Measurements from ENCODE around the gene CDC14B.
A peak's percentile ranks its signal among the peaks of the same experiment; 100 is the strongest.

Gene CDC14B

GRCh38 chr9:96501633-96502538, 117.8 kb downstream of the CDC14B start:
- DNase-seq (ENCODE audit: low spot score), result no peak

DNA sequence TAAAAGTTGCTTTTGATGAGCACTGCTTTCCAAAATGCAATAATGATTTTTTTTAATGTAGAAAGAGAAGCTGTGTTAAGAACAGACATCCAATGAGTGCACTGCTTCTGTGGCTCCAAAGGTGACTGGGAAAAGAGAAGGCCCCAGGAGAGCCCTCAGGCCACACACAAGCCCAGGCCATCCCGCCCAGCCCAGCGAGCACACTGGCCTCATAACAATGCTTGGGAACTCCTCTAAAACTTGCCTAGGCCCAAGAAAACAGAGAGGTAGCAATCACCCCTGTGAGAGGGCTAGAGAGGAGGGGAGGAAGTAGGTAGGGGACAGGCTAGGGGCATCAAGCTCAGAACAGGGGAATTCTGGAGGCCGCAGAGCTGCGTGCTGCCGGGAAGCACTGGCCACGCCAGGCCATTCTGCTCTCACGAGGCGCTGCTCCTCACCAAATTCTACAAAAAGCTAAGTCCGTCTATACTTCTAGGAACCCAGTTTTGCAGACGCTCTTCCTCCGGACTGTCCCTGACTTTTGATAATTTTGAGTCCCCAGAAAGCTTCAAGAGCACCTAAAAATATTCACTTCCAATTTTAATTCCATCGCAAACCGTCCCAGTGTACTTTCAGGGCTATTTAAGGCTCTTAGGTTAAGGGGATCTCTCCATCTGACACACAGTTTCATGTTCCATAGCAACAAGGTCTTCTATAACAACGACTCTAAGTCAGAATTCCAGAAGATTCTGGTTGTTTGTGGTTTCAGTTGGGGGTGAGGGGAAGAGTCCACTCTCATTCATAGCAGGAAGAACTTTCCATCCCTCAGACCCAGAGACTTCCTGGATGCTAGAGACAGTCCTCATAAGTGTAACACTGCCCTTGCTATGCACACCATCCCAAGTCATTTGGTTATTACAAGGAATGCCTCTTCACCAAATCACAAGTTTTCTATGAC, 118.7 kb downstream of the CDC14B start:
- no peak for DNase-seq (ENCODE audit: low spot score)

DNA sequence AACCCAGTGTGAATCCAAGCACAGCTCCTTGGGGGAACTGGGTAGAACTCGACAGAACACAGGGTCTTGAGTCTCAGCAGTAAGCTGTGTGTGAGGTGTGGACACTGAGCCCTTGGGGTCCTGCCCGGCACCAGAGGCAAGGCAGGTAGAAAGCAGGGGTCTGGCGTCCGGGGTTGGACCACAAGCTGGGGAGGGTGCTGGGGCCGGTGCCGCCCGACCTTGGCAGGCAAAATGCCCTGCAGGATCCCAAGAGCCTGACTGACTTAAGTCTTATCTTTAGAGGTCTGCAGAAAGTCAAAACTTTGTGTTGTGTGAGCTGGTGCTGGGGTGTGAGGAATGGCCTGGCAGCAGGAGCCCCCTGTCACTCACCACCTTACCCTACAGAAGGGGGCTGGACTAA, 120.4 kb downstream of the CDC14B start:
- DNase-seq (ENCODE audit: low spot score), result no peak

DNA sequence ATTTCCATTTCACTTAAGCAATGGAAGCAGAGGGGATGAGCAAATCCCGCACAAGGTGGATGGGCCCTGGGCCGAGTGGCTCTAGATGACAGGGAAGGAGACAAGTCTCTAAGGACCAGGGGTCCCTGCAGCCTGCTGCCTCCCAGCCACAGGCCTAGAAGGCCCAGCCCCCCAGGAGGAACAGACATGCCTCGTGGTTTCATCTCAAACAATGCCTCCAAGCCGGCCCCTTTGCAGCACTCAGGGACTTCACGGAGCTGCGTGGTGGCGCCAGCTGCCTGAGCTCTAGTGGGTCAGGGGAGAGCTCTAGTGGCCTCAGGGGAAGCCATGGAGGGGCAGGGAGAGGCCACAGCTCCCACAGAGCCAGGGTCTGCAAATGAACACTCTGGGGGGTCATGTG, 120.8 kb downstream of the CDC14B start:
- DNase-seq (ENCODE audit: low spot score), result no peak

- no peak for DNase-seq (ENCODE audit: low spot score)
Observed at GRCh38 chr9:96497117-96497399, 122.6 kb downstream of the CDC14B start.

- no peak for DNase-seq (ENCODE audit: low spot score)
Observed at GRCh38 chr9:96496368-96497116, 123.1 kb downstream of the CDC14B start.

DNA sequence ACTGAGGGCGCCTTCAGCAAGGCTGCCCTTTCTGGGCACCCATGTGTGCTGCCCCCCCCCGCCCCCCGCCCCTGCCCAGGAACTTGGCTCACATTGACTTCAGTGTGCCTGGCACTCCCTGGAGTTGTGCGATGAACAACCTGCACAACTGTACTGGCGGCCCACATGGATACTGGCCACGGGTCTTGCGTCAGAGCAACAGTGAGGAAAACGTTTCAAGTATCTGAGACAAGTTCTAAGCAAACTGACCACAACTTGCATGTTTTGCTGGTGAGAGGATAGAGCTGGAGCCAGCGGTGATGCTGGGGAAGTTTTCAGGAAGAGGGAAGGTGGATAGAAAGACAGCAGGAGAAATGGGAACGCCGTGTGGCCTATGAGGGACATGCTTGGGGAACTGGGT, 124.3 kb downstream of the CDC14B start:
- no peak for DNase-seq (ENCODE audit: low spot score)

GRCh38 chr9:96494215-96494800, 125.3 kb downstream of the CDC14B start:
- DNase-seq (ENCODE audit: low spot score), result no peak

GRCh38 chr9:96493757-96494156, 125.9 kb downstream of the CDC14B start:
- DNase-seq (ENCODE audit: low spot score), result no peak

DNA sequence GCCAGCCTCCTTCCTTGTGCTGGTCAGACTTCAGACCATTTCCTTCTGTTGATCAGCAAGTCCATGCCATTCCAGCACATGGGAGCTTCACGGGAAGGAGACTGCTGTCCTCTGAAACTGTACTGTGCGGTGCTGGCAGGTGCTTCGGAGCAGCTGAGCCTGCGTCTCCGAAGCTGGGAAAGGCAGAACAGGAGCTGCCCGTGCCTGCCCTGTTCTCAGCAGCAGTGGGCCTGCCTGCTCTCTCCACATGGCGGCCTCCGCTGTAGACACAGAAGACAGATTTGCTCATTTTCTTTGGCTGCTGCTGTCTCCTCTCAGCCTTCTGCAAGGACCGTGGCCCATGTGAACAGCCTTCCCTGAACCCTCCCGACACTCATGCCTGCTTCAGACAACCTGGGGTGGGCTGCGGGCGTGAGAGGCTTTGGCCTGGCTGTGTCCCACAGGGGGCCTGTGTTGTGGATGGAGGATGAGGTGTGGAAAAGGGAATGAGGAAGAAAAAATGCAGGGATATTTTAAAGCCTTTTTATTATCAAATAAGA, 126.6 kb downstream of the CDC14B start:
- DNase-seq (ENCODE audit: low spot score), result no peak

DNA sequence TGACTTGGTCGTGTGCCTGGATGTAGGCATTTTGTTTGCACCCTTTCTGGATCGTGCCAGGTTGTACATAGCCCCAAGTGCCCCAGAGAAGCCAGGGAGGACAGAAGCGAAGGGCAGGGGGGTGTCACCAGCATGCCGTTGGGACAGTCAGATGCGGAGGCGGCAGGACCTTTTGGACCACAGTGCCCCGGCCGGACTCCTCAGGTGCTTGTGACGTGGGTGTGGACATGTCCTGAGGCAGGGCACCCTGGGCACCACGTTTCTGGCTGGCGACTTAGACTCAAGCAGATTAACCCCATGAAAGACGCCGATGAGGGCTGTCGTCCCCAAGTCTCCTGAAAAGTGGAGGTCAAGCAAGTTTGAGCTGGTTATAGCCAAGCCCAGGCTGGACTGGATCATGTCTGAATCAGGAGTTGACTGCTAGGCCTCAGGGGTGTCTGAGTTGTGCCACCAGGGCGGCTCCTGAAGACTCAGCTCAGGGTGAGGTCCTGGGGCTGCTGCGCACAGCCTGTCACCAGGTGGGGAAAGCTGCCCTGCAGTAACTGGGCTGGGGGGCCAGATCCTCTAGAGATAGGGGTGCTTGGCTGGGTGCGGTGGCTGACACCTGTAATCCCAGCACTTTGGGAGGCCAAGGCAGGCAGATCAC, 127.6 kb downstream of the CDC14B start:
- DNase-seq (ENCODE audit: low spot score), result no peak

DNA sequence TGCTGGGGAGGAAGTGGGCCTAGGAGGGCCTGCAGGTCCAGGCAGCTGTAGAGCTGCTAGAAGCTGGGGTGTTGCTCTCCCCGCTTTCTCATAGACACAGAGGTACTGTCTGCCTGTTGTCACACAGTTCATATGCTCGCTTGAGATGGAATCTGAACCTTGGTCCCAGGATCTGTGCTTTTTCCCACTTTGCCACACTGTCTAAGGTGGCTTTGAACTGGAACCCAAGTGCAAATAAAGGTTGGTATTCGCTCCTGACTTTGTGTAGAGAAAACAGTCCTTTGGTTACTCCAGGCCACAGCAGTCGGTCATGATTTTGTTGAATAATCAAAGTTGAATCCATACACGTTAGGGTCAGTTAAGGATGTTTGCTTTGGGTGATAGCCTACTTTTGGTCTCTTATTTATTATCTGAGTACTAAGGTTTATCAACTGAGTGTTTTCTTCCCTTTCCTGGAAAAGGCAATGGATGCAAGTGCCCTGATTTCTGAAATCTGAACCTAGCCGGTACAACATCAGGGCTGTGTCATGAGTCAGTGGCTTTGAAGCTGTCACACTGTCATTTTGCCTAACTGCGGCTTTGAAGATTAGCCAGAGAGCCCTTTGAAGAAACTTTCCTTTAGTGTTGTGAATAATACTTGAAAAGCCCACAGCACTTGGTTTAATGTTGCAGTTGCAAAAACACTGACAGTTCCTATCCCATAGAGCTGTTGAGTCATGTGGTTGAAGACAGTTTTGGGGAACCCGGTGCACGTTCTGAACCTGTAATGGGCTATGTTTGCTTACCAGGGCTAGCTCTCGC, 128.4 kb downstream of the CDC14B start:
- DNase-seq (ENCODE audit: low spot score), result no peak

DNA sequence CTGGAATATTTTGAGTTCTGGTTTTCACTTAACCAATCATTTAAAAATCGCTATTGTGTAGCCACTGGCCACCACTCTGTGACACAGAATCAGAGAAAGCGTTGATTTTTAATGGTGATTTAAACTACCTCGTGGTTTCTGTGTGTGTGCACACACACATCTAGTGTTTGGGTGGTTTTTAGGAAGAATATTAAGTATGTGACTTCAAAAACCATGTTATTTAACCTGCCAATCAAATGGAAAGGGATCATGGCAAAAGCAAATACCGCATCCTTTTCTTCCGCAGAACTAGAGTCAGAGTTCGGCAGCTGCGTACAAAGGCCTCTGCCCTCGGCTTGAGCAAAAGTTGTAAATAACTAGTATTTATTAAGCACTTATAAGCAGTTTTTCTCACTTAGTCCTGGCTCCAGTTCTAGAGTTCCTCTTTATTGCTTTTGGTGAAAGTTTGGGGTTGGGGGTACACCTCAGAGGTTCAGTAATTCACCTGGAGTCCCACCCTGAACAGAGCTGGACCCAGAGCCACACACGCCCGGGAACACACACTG, 129.0 kb downstream of the CDC14B start:
- no peak for DNase-seq (ENCODE audit: low spot score)

- DNase-seq (ENCODE audit: low spot score), result no peak
Observed at GRCh38 chr9:96489482-96489979, 130.1 kb downstream of the CDC14B start.

GRCh38 chr9:96487949-96488348, 131.7 kb downstream of the CDC14B start:
- DNase-seq (ENCODE audit: low spot score), result no peak

- no peak for DNase-seq (ENCODE audit: low spot score)
Observed at GRCh38 chr9:96487029-96487396, 132.6 kb downstream of the CDC14B start.

- DNase-seq (ENCODE audit: low spot score), result peak; percentile 23
Observed at GRCh38 chr9:96486386-96487028, 133.1 kb downstream of the CDC14B start.

DNA sequence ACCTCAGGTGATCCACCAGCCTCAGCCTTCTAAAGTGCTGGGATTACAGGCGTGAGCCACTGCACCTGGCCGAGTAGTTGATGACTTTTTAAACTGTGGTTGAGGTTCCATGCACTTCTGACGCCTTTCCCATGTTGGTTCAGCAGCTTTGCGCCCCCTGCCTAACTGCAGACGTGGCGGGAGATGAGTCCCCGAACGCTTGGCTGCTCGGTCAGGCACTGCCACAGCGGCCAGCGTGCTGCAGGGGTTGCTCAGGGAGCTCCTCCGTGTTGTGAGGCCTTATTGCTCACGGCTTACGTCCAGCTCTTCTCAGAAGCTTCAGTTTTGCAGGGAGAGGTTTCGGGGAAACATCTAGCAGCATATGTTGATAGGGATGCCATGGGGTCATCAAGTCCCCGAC, 134.4 kb downstream of the CDC14B start:
- no peak for DNase-seq (ENCODE audit: low spot score)

GRCh38 chr9:96484521-96484931, 135.1 kb downstream of the CDC14B start:
- DNase-seq (ENCODE audit: low spot score), result no peak
